ACC112 (cell line): ENCODE measurements around the gene FIG4.
"Not testable (repeated sequence)": the region's sequence is repeated elsewhere in the genome, so short reads cannot be mapped to it uniquely, and the experiment has no call there.

Experiments
- H2AFZ ChIP-seq: fragments of 200-600 bp; sonication (generic); one replicate; pipeline ENCODE4 v1.6.0; 2017; ENCODE audit warnings: antibody characterized with exemption, low read length; ENCODE audit not compliant: unreplicated experiment
- H3K27ac ChIP-seq: fragments of 200-600 bp; sonication (generic); 2 replicates; pipeline ENCODE4 v1.5.1; 2014; ENCODE audit warnings: low read depth, mild to moderate bottlenecking, antibody characterized with exemption, low read length, moderate library complexity
- H3K27me3 ChIP-seq: fragments of 200-600 bp; sonication (generic); 2 replicates; pipeline ENCODE4 v1.6.1; 2014; ENCODE audit warnings: mild to moderate bottlenecking, antibody characterized with exemption, low read length, moderate library complexity, mixed read lengths; ENCODE audit not compliant: insufficient read depth
- H3K36me3 ChIP-seq: fragments of 200-600 bp; sonication (generic); 2 replicates; pipeline ENCODE4 v1.6.1; 2016; ENCODE audit warnings: mild to moderate bottlenecking, antibody characterized with exemption, low read length, moderate library complexity, mixed read lengths; ENCODE audit not compliant: insufficient read depth
- H3K4me1 ChIP-seq: fragments of 200-600 bp; sonication (generic); one replicate; pipeline ENCODE4 v1.6.1; 2016; ENCODE audit warnings: low read length, mixed read lengths; ENCODE audit not compliant: insufficient read depth, unreplicated experiment, control insufficient read depth
- H3K4me3 ChIP-seq: fragments of 200-600 bp; sonication (generic); 2 replicates; pipeline ENCODE4 v1.5.1; 2014; ENCODE audit warnings: mild to moderate bottlenecking, low read depth, low read length
- H3K79me2 ChIP-seq: fragments of 200-600 bp; sonication (generic); one replicate; pipeline ENCODE4 v1.6.0; 2016; ENCODE audit warnings: low read length; ENCODE audit not compliant: control insufficient read depth, unreplicated experiment, insufficient read depth

The FIG4 gene

DNA sequence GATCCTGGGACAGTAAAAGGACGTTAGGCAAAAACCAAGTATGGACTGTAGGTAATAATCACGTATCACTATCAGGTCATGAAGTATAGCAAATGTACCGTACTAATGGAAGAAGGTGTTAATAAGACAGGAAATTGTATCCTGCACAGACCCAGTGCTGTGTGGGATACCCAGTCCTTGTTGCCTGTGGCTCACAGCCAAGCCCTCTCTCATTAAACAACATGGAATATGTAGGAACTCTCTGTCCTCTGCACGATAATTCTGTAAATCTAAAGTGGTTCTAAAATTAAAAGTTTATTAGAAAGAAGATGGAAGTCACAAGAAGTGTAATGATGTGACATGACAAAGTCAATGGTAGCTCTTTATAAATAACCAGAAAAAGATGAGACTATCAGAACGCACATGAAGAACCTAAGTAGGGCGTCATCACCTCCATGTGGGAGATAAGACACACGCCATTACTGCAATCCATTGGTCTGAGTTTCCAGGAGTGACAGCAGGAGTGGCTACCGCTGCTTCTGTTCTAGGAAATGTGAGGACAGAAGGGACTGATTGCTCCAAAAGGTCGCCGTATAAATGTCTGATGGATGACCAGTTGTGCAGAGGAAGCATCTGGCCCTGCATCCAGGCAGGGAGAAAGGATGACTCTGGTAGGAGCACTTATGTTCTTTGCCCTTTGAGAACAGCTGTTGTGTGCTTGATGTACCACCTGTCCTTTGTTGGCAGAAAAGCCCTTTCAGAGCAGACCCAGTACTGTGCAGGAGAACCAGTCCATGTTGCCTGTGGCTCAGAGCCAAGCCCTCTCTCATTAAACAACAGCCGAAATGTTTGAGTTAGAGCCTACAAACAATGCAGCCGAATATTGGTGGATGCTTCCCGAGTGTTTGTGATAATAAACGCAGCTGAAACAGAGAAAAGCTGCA, 125.6 kb downstream of the FIG4 start:
- no peaks in the 10 kb centered on the region for H3K79me2 ChIP-seq
- H3K27ac ChIP-seq = no peak overlapping the region
- no peak overlapping the region for H3K4me3 ChIP-seq
- no peaks in the 10 kb centered on the region for H3K4me1 ChIP-seq
- no peaks in the 10 kb centered on the region for H3K27me3 ChIP-seq
- H2AFZ ChIP-seq = no peak overlapping the region
- no peaks in the 10 kb centered on the region for H3K36me3 ChIP-seq

DNA sequence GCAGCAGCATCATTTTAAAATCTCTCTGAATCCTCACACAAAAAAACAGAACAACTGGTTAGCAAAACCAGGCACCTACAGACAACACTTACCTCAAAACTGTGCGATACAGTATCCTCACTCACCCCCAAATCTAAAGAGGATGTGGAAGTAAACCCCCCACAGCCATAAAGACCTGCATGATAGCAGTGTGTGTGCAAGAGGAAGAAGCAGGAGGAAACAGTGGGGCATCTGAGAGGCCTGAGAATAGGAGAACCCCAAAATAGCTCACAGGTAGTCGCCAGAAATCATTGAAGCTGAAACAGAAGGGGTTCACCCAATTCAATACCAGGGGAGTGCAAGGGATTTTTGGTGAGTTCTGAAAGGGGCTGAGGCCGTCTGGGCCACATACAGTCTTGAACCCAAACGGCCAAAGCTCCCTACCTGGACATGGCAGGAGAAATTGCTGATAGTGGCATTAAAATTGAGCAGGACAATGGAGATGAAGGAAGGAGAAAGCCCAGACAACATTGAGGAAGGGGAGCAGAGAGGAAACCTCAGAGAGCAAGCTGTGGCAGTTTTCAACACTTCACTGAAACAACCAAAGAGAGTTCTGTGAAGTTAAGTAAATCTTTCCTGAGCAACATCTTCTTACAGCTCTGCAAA, 129.7 kb downstream of the FIG4 start:
- H3K4me1 ChIP-seq = no peaks in the 10 kb centered on the region
- no peaks in the 10 kb centered on the region for H3K79me2 ChIP-seq
- H3K27me3 ChIP-seq = no peaks in the 10 kb centered on the region
- no peaks in the 10 kb centered on the region for H3K36me3 ChIP-seq
- H3K4me3 ChIP-seq = no peak overlapping the region
- no peak overlapping the region for H3K27ac ChIP-seq
- H2AFZ ChIP-seq = no peak overlapping the region

DNA sequence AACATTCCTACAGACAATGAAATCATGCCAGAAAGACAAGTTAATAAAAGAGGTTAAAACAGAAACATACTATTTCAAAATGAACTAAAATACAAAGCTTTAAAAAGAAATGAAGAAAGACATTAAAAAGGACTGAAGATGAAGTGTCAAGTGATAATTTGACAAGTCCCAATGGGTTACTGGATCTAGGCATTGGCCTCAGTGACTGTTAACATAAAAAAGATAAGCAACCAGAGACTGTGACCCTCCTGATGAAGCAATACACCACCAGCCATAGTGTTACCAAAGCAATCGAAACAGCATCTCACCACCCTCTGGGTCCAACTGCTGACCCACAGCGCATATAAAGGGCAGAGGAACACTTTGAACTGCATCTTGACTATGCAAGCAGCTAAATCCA, 130.3 kb downstream of the FIG4 start:
- Histone ChIP-seq H3K27ac (no peak overlapping the region), H3K36me3 (no peaks in the 10 kb centered on the region), H3K4me1 (no peaks in the 10 kb centered on the region), H3K27me3 (no peaks in the 10 kb centered on the region), H2AFZ (no peak overlapping the region), H3K4me3 (no peak overlapping the region), H3K79me2 (no peaks in the 10 kb centered on the region)

DNA sequence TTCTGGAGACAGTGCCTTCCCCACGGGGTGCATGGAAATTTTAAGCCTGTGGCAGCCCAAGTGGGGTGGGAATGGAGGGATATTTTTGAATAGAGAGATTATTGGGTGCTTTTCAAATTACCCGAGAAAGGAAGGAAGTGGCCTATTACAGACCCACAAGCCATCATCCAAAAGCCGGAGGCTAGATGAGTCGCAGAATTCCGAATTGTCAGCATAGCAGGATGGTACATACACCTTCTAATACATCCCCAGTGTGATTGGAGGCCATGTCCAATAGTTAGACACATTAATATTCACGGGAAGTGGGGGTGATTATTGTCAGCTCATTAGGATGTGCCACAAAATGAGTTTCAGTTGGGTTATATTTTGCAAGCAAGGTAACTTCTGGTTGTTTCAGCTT, 133.0 kb downstream of the FIG4 start:
- H3K27ac ChIP-seq = no peak overlapping the region
- no peak overlapping the region for H2AFZ ChIP-seq
- H3K36me3 ChIP-seq = no peaks in the 10 kb centered on the region

DNA sequence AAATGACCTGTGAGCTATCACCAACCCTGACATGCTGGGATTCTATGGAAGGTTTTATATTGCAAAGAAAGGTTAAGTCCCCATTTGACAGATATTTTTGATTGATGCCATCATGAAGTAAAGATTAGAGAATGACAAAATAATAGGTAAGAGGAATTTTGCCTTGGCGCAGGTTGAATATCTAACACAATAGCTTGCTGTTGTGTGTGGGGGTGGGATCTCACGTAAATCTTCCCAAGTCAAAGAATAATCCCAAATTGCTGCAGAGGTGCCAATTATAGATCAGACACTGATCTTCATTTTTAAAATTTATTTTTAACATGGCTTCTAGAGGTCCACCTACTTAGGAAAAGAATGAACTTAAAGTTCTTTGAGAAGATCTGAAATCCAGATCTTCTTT, 135.5 kb downstream of the FIG4 start:
- no peaks in the 10 kb centered on the region for H3K4me1 ChIP-seq
- no peaks in the 10 kb centered on the region for H3K36me3 ChIP-seq
- H3K27ac ChIP-seq = no peak overlapping the region
- H3K79me2 ChIP-seq = no peaks in the 10 kb centered on the region
- no peak overlapping the region for H3K4me3 ChIP-seq
- H2AFZ ChIP-seq = no peak overlapping the region
- H3K27me3 ChIP-seq = no peaks in the 10 kb centered on the region

More for the DNA sequence above, 133.0 kb downstream of the FIG4 start:
- H3K4me1 ChIP-seq = no peaks in the 10 kb centered on the region
- no peak overlapping the region for H3K4me3 ChIP-seq
- no peaks in the 10 kb centered on the region for H3K79me2 ChIP-seq
- no peaks in the 10 kb centered on the region for H3K27me3 ChIP-seq

DNA sequence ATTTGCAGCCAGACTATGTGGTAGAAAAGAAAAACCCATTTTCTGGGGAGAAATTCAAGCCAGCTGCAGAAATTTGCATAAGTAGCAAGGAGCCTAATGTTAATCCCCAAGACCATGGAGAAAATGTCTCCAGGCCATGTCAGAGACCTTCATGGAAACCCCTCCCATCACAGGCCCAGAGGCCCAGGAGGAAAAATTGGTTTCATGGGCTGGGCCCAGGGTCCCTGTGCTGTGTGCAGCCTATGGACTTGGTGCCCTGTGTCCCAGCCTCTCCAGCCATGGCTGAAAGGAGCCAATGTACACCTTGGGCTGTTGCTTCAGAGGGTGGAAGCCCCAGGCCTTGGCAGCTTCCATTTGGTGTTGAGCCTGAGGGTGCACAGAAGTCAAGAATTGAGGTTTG, 140.3 kb downstream of the FIG4 start:
- not testable (repeated sequence) for H3K27ac ChIP-seq, H3K27me3 ChIP-seq, H3K4me1 ChIP-seq, H2AFZ ChIP-seq, H3K36me3 ChIP-seq, H3K79me2 ChIP-seq, H3K4me3 ChIP-seq

DNA sequence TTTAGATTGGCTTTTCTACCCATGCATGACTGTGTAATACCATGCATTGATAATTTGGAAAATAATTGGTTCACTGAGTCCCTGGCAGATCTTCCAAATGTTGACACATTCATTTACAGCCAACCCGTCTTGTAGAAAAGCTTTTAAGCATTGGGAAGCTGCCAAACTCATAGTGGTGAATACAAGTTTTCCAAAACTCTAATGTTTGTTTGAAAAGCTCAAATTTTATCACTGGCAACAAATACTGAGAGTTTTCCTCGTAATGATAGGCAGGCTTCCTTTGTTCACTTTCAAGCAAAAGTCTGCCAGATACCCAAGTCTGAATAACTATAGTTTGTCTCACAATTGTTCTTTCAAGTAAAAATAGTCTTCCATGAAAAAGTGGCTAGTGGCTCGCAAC, 143.0 kb downstream of the FIG4 start:
- H3K4me3 ChIP-seq = no peak overlapping the region
- H3K27me3 ChIP-seq = no peaks in the 10 kb centered on the region
- no peak overlapping the region for H2AFZ ChIP-seq
- H3K79me2 ChIP-seq = no peaks in the 10 kb centered on the region
- no peak overlapping the region for H3K27ac ChIP-seq
- H3K36me3 ChIP-seq = no peaks in the 10 kb centered on the region
- no peaks in the 10 kb centered on the region for H3K4me1 ChIP-seq

DNA sequence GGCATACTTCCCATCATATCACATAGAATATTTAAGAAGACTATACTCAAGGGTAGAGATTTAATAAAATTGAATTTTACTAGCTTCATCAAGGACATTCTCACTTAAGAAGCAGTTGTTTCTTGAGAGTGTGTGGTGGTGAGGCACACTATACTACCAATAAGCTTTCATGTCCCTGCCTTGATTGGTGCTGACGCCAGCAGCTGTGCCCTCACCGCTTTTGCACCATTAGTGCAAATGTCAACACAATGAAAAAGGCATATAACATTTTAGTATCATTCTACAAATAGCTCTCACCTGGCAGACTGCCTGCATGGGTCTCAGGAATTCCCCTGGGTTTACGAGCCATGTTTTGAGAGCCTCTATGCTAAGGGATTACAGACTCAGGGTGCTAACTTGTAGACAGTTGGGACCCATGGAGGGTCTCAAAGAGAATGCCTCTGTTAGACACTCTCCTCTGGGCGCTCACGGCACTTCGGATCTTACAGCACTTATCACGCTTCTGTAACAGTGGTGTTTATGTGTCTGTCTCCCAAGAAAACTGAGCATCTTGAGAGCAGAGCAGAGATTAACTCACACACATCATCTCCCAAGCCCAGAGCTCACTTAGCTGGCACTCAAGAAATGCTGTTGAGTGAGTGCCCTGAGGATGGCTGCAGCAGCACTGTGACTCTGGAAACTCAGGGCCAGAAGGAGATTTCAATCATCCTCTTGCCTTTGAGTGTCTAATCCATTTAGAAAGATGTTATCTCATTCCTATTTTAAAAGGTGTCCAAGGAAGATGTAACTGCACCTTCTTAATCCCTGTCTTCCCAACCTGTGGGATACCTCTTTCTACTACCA, 143.7 kb downstream of the FIG4 start:
- Histone ChIP-seq H2AFZ (no peak overlapping the region), H3K79me2 (no peaks in the 10 kb centered on the region), H3K27ac (no peak overlapping the region), H3K36me3 (no peaks in the 10 kb centered on the region), H3K27me3 (no peaks in the 10 kb centered on the region), H3K4me1 (no peaks in the 10 kb centered on the region), H3K4me3 (no peak overlapping the region)

DNA sequence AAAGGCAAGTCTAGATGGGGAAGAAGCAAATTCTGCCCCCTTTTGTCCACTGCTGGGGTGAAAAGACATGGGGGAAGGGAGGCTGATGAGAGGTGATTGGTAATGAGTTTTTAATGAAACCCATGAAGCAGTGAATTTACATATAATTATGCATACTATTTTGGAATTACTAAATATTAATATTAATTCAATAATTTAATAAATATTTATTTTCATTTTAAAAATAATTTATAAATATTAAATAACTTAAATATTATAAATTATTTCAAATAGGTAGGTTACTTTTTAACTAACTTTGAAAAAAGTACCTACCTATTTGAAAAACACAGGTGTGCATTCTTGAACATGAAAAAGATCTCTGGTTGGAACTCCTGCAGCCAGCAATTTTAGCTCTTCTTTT, 148.9 kb downstream of the FIG4 start:
- Histone ChIP-seq H3K27me3 (no peaks in the 10 kb centered on the region), H2AFZ (no peak overlapping the region), H3K27ac (no peak overlapping the region), H3K36me3 (no peaks in the 10 kb centered on the region), H3K4me1 (no peaks in the 10 kb centered on the region), H3K4me3 (no peak overlapping the region), H3K79me2 (no peaks in the 10 kb centered on the region)

DNA sequence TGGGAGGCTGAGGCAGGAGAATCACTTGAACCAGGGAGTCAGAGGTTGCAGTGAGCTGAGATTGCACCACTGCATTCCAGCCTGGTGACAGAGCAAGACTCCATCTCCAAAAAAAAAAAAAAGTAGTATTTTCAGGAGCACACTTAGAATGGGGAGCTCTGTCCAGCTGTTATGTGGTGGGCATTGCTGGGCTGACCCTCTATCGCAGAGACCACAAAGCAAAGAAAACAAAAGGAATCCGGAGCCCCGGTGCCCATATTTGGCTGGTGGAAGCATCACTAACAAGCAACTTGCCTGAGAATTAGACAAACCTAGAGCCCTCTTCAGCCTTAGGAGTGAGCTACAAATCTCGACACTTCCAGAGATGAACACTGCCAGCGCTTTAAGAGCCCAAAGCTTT, 149.7 kb downstream of the FIG4 start:
- H3K27me3 ChIP-seq = no peaks in the 10 kb centered on the region
- no peak overlapping the region for H3K4me3 ChIP-seq
- H3K36me3 ChIP-seq = no peaks in the 10 kb centered on the region
- no peaks in the 10 kb centered on the region for H3K79me2 ChIP-seq
- no peaks in the 10 kb centered on the region for H3K4me1 ChIP-seq
- no peak overlapping the region for H3K27ac ChIP-seq
- no peak overlapping the region for H2AFZ ChIP-seq
